ENCODE data around the gene TMEM231.
A peak's percentile ranks its signal among the peaks of the same experiment; 100 is the strongest.
"Not testable (repeated sequence)": the region's sequence is repeated elsewhere in the genome, so short reads cannot be mapped to it uniquely, and the experiment has no call there.

Gene TMEM231

GRCh38 chr16:75502916-75503605 is 53.0 kb downstream of the TMEM231 start:
- TF ChIP-seq, protein P1, sequence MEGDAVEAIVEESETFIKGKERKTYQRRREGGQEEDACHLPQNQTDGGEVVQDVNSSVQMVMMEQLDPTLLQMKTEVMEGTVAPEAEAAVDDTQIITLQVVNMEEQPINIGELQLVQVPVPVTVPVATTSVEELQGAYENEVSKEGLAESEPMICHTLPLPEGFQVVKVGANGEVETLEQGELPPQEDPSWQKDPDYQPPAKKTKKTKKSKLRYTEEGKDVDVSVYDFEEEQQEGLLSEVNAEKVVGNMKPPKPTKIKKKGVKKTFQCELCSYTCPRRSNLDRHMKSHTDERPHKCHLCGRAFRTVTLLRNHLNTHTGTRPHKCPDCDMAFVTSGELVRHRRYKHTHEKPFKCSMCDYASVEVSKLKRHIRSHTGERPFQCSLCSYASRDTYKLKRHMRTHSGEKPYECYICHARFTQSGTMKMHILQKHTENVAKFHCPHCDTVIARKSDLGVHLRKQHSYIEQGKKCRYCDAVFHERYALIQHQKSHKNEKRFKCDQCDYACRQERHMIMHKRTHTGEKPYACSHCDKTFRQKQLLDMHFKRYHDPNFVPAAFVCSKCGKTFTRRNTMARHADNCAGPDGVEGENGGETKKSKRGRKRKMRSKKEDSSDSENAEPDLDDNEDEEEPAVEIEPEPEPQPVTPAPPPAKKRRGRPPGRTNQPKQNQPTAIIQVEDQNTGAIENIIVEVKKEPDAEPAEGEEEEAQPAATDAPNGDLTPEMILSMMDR (IDR thresholded peaks at IDR 0.05; ENCODE audit: extremely low read depth, insufficient read depth, missing control alignments) = no peak
- DNase-seq (ENCODE audit: low spot score) = no peak
- in situ Hi-C loops (cut with MboI; ENCODE audit: low pct_unique_long_range_greater_than_20kb, low sequenced_read_pairs, unreplicated experiment) = no loop called here

GRCh38 chr16:75501820-75502219 is 54.2 kb downstream of the TMEM231 start:
- DNase-seq (ENCODE audit: low spot score); in situ Hi-C loops (cut with MboI; ENCODE audit: low pct_unique_long_range_greater_than_20kb, low sequenced_read_pairs, unreplicated experiment): not testable (repeated sequence)

- no peak for DNase-seq (ENCODE audit: low spot score)
- in situ Hi-C loops (cut with MboI; ENCODE audit: low pct_unique_long_range_greater_than_20kb, low sequenced_read_pairs, unreplicated experiment) = no loop called here
- TF ChIP-seq, protein P1 (IDR thresholded peaks at IDR 0.05; ENCODE audit: extremely low read depth, insufficient read depth, missing control alignments) = no peak
These were observed 54.7 kb downstream of the TMEM231 start for GRCh38 chr16:75501359-75501758.

- DNase-seq (ENCODE audit: low spot score); in situ Hi-C loops (cut with MboI; ENCODE audit: low pct_unique_long_range_greater_than_20kb, low sequenced_read_pairs, unreplicated experiment): not testable (repeated sequence)
These were observed 57.3 kb downstream of the TMEM231 start for GRCh38 chr16:75498605-75499322.

DNA sequence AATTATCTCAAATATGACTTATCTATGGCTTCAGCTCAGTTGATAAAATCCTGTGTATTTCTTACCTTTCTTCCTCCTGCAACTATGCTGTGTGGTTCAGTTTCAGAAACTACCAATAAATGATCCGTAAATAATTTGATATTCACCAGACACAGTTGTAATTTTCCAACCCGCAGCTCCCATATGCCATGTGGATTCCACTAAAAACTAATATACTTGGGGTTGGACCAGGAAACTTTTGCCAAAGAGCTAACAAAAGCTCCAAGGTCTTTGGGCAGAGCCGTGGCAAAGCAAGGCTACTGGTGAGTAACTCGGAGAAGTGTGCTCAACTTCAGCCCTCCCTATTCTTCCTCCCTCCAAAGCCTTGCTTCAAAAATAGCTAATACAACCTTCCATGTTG is 58.5 kb downstream of the TMEM231 start:
- in situ Hi-C loops (cut with MboI; ENCODE audit: low pct_unique_long_range_greater_than_20kb, low sequenced_read_pairs, unreplicated experiment) = no loop called here
- DNase-seq (ENCODE audit: low spot score) = no peak
- TF ChIP-seq, protein P1 (IDR thresholded peaks at IDR 0.05; ENCODE audit: extremely low read depth, insufficient read depth, missing control alignments) = no peak

- peak; percentile 85 for DNase-seq (ENCODE audit: low spot score)
- TF ChIP-seq, protein P1 (IDR thresholded peaks at IDR 0.05; ENCODE audit: extremely low read depth, insufficient read depth, missing control alignments) = no peak
- in situ Hi-C loops (cut with MboI; ENCODE audit: low pct_unique_long_range_greater_than_20kb, low sequenced_read_pairs, unreplicated experiment) = no loop called here
These were observed 60.9 kb downstream of the TMEM231 start, which contains the start of gene CHST6 for GRCh38 chr16:75495076-75495674. Gene CHST6, minus strand, starts transcription at chr16:75495441. Its CDS starts 15,613 bp downstream, at chr16:75479828.

DNA sequence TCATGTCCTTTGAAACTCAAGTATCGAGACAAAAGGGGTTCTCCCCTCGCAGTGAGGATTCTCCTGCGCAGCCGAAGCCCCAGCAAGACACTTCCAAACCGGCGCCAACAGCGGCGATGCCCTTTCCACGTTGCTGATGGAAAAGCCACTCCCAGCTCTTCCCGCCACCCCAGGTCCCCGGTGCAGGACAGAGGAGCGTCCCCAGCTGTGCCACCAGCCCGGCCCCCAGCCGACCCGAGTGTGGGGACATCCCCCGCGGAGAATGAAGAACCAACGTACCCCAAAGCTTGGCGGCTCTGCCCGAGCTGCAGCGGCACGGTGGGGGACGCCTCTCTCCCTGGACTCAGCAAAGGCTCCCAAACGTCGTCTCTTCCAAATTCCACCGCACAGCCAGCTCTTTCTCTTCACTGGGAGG is 61.4 kb downstream of the TMEM231 start:
- in situ Hi-C loops (cut with MboI; ENCODE audit: low pct_unique_long_range_greater_than_20kb, low sequenced_read_pairs, unreplicated experiment) = no loop called here
- TF ChIP-seq, protein P1 (IDR thresholded peaks at IDR 0.05; ENCODE audit: extremely low read depth, insufficient read depth, missing control alignments) = no peak
- peak; percentile 28 for DNase-seq (ENCODE audit: low spot score)

Measured in GM13977 (cell line).